NK-92 (cell line): ENCODE results near the gene SLC38A1.
"Not testable (repeated sequence)": the region's sequence is repeated elsewhere in the genome, so short reads cannot be mapped to it uniquely, and the experiment has no call there.

Experiments used
- DNase-seq: peaks from one replicate; lab custom pipeline; 2025; ENCODE audit not compliant: unreplicated experiment; lab: John Stamatoyannopoulos, UW

The SLC38A1 gene

DNA sequence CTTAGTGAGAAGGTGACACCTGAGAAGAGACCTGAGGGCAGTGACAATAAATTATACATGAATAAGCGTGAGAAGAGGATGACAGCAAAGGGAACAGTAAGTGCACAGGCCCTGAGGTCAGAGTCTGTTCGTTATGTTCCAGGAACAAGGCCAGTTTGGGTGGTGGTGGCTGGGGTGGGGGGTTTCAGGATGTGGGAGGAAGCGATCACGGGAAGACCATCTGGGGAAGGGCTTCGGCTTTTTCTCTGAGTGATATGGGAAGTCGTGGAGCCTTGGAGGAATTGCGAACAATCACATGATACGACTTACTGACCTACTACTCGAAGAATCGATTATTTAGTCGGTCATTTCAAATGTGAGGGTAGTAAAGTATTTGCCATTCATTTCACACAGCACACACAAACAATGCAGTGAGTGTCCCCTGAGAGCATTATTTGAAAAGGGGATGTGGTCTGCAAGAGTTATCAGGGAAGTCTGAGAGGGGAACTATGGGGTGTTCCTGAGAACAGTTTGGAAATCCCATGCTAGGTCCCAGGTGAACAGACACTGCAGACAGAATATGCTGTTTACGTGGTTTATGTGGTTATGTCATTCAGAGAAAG is 94.7 kb downstream of the SLC38A1 start:
- DNase-seq: no peak

DNA sequence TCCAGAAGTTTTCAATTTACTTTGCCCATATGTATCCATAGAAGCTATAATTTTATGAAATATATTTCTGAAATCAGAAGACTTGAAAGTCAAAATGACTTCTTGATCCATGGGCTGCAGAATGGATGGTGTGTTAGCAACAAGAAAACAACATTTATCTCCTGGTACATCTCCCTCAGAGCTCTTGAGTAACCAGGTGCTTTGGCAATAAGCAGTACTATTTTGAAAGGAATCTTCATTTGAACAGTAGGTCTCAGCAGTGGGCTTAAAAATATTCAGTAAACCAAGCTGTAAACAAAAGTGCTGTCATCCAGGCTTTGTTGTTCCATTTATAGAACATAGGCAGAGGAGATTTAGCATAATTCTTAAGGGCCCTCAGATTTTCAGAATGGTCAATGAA is 100.4 kb downstream of the SLC38A1 start:
- no peak for DNase-seq

GRCh38 chr12:46167412-46167811 is 101.4 kb downstream of the SLC38A1 start:
- DNase-seq: no peak

GRCh38 chr12:46165191-46165590 is 103.7 kb downstream of the SLC38A1 start:
- no peak for DNase-seq

DNA sequence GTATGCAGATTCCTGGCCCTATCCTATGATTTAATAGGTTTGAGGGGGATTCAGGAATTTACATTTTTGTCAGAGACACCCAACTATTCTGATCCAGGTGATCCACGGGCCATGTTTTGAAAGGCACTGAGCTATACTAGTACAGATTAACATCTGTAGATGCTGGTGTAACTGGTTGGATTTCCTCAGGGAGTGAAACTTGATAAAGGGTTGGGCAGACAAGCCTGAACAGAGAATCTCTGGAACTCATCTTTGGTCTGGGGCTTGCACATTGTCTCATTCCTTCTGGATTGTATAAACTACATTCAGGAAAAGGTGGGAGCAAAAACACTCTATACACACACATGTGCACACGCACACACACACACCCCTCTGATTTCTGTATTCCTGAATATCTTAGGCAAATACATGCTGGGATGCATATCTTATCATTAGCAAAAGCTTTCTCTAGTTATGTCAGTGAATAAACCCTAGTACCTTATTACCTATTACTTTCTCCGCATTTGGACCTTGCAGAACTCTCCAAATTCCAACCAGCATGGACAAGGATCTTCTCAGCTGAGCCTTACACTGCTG is 104.6 kb downstream of the SLC38A1 start:
- no peak for DNase-seq

DNA sequence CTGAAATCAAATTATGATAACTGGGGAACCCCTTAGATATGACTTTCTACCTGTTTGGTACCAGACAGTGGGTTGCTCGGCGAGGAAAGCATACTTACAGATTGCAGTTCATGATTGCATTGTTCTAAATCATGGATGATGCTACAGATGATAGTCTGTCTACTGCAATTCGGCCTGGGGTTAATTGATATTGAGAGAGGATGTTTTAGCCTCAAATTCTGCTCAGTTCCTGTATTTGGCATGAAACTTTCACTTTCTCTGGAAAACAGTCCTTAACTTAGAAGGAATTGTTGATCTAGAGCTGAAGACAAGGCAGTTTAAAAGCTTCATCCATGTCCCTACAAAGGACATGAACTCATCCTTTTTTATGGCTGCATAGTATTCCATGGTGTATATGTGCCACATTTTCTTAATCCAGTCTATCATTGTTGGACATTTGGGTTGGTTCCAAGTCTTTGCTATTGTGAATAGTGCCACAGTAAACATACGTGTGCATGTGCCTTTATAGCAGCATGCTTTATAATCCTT is 106.2 kb downstream of the SLC38A1 start:
- not testable (repeated sequence) for DNase-seq

DNA sequence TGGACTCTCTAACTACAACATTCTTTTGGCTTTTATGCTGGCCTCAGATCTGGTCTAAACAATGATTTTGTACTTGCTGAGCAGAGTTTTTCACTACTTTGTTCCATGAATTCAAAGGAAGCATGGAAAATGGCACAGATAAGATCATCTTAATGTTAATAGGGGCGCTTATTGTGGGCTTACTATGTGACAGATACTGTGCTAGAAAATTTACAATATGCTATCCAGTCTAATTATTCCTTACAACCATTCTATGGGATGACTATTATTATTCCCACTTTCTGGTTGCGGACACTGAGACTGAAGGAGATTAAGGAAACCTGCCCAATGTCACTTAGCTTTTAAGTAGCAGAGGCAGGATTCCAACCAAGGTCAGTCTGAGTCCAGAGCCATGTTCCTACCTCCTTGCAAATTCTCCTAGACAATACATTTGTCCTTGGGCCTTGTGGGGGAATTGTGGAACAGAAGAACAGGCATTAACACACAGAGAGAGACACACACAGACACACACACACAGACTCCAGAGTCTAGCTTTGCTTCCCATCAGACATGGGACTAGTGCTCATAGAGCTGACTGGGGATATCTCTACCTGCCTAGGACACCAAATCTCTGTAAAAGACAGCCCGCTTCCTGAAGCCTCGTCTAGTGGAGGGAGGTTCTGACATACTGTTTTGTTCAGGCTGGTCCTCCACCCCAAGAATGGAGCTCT is 107.7 kb downstream of the SLC38A1 start:
- DNase-seq: no peak

DNA sequence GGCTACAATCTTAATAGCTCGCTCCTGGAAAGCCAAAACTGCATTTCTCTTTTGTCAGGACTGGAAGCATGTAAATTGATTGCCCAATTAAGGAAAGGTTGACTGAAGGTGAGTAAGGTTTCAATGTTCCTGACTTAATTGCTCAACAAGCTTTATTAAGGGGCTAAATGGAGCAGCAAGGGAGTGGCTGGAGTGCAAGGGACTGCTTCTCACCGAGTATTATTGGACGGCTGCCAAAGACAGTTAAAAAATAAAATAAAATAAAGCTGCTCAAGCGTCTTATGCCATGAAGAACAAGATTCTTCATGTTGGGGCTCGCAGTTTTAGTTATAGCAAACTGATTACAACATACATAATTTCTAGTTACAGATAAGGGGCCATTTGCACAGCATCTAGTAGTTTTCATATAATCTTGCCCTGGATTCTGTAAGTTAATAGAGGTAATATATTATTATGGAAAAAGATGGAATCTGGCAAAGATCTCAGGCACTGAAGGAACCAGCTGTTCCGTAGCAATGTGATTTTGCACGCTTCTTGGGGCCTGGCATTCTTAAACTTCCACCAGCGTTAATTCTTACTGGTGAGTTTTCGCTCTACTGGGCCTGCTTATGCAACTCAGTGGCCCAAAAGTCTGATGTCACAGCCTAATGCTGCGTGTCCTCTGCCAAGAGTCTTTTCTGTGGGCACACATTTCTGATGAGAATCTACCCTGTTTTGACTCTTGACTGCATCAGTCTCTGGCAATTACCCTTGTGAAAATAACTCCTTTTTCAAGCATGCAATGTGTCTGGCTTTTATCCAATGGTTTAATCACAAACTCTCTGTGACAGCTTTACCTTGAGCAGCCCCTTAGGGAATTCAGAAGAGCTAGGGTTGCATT is 108.5 kb downstream of the SLC38A1 start:
- no peak for DNase-seq

DNA sequence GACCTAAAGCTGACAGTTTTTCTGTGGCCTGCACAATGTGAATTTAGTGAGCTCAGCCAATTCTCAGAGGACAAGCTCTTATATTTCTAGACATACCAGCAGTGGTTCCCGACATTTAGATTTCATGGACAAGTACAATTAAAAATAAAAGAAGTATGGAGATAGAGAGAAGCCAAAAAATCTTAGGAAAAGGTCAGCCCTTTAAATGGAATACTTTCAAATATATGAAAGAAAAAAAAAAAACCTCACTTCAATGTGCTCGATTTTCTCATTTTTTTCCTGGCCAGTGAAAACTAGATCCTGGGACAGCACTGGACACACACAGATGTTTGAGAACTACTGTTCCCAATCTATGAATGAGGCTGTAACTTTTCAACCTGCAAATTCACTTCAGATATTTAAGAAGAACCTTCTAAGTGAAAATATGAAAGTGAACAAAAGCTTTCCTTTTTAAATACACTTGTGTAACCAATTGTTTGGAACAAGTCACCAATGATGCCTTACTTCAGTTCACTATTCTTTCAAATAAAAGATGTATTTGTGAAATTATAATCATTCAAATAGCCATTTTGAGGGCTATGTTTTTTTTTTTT is 109.4 kb downstream of the SLC38A1 start:
- DNase-seq: no peak

DNA sequence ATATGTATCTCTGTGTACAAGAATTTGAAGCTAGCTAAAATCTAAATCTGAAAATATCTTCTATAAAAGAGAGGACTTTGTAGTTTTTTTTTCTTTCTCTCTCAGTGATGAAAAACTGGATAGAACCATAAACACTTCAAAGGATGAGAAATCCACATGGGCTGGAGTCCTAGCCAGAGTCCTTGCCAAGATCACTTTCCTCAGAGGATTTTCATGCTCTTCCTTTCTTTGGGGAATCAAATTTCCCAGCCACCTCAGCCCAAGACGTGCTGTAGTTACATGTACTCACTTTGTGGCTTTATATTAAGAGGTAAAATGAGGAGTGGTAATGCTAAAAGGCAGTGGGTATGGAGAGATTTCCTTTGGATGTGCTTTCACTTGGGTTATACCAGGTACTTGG is 110.3 kb downstream of the SLC38A1 start:
- DNase-seq: no peak

DNA sequence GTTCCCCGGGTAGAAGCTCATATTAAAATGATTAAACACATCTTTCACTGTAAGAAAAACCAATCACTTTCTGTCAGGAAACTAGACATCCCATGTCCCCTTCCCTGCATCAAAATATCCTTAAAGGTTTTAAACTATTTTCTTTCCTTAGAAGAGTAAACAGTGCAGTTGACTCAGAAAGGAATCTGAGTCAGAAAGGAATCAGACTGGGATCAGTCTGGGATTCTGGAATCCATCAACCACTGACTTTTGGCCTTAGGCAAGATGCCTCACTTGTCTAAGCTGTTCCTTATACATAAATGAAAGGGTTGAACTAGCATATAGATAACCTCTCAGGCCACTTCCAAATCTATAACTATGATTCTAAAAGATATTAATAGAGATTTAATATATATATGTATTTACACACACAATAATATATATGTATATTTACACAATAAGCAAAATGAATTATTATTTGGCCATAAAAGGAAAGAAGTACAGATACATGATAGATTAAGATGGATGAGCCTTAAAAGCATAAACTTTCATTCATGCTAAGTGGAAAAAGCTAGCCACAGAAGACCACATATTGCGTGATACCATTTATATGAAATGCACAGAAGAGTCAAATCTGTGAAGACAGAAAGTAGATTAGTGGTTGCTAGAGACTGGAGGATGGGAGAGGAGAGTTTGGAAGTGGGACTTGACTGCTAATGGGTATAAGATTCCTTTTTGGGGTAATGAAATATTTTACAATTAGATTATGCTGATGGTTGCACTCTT is 114.4 kb downstream of the SLC38A1 start:
- DNase-seq: no peak

DNA sequence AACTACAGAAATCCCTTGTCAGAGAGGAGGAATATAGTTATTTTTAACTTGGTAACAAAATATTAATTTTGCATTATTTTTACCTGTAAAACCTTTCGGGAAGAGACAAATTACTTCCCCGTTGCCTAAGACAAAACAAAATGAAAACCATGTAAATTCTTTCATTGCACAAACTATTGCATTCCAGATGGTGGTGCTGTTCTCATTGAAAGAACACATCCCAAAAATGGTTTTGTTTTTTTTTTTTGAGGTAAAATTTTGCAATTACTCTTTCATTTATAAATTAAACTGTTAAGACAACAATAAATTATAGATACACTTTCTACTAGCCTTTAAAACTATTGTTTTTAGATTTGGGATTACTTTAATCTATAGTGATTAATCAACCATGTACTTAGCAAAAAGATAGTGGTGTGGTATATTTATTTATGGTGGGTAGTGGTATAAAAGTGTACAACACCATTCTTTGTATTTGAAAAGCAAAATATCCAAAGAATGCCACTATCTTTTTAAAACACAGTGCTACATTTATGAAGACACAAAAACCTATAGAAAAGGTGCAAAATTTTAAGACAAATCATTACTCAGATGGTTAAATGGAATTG is 115.5 kb downstream of the SLC38A1 start:
- DNase-seq: no peak

DNA sequence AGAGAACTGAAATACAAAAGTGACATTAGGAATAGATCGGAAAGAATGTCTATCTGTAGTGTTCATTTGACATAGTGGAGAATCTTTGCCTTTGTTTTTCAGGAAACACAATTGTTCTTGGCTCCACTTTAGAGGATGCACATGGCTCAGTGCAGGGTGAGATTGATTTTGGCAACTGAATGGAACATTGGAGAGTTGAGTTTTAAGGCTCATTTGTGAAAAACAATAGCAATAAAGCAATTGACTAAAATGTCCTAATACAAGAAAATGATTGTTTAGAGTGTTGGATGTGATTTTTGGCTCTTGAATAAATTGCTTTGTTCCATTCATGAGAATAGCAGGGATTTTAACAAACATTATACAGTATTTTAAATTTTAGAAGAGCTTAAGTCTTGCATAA is 116.4 kb downstream of the SLC38A1 start:
- DNase-seq: no peak

- DNase-seq: no peak
Measured at GRCh38 chr12:46150735-46151134, 118.1 kb downstream of the SLC38A1 start.

GRCh38 chr12:46149905-46150304 is 118.9 kb downstream of the SLC38A1 start:
- DNase-seq: no peak

DNA sequence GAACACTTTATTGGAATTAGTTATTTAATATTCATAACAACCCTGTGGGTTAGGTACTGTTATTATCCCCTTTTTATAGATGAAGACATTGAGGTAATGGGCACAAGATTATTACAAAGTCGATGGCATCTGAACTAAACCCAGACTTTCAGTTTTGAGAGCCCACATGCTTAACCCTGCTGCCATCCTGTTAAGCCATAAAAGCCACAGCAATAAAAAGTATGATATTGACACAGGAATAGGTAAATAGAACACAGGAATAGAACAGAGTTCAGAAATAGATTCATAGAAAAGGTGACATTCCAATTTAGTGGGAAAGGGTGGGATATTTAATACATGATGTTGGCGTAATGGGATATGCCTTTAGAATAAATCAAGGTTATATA is 119.8 kb downstream of the SLC38A1 start:
- no peak for DNase-seq

DNA sequence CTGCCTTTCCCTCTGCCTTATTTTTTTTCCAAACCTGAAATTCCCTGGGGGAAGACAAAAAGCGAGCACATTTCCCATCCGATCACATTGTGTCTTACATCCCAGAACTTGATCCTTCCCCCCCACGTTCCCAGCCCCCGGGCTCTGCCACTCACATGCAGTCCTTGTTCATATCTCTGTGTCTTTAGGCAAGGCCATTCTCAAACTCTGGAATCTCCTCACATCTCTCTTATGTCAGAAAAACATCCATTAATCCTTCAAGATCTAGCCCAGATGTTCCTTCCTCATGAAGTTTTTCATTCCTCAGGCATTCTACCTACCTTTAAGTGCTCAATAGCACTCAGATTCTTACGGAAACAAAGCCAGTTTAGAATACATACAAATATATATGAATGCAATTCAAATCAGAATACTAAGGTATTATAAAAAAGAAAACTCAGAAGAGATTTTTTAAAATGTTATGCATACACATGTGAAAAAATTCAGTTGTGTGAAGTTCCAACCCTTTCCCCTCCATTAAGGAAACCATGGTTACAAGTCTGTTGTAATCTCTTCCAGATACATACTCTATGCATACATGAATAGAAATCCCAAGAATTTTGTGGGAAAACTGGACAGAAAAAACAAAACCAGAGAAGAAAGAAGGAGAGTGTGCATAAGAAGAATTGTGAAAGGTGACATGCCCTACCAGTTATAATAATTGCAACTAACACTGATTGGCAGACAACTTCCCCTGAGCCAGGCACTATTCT is 120.3 kb downstream of the SLC38A1 start:
- DNase-seq: no peak

DNA sequence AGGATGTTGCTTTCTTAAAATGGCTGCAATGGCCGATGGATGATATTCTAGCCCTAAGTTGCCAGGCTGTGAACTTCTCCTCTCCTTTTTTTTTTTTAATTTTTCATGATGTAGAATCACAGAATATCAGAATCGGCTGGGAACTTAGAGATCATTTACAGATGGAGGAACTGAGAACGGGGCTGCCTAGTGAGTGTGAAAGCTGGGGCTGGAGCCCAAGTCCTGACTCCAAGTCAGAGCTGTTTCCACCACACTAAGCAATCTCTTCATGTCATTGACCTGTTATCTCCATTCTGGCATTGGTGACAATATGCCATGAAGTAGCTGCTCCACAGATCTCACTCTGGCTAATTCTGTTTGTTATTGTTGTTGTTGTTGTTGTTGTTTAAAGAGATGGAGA is 121.7 kb downstream of the SLC38A1 start:
- DNase-seq: no peak

- DNase-seq: no peak
Measured at GRCh38 chr12:46145881-46146280, 123.0 kb downstream of the SLC38A1 start.
